WTC11 (cell line): ENCODE data around the gene CDK11A. TPM values are rescaled to one million over a fixed set of nuclear protein-coding genes. Genes with fewer than 3 reads are reported as not detected.

Experiments used
- ATAC-seq: fragments of 200-7000 bp; cut with Tn5 transposase; 2 replicates; pipeline ENCODE4 v1.10.0; 2021; ENCODE audit warnings: mild to moderate bottlenecking, moderate library complexity
- CTCF ChIA-PET: fragments of 300-600 bp; sonication (Branson Sonifier 250); formaldehyde crosslinking; loops from one replicate; lab custom pipeline; 2021; ENCODE audit warnings: antibody characterized with exemption; lab: Charles Lee
- POLR2A ChIA-PET: fragments of 350-600 bp; sonication (Branson Sonifier 250); formaldehyde crosslinking; loops from one replicate; lab custom pipeline; 2021; ENCODE audit warnings: antibody characterized with exemption; lab: Charles Lee
- DNase-seq: peaks from one replicate; pipeline ENCODE4 v3.0.0; 2021; ENCODE audit warnings: low spot score
- H3K27ac Mint-ChIP-seq: 2 replicates; pipeline ENCODE4 v1.8.0; 2021; ENCODE audit warnings: mixed read lengths
- H3K27me3 Mint-ChIP-seq: 2 replicates; pipeline ENCODE4 v1.8.0; 2021; ENCODE audit warnings: low read depth, mild to moderate bottlenecking, moderate library complexity, mixed read lengths
- H3K36me3 Mint-ChIP-seq: 2 replicates; pipeline ENCODE4 v1.8.0; 2021; ENCODE audit warnings: mixed read lengths
- H3K4me1 Mint-ChIP-seq: 2 replicates; pipeline ENCODE4 v1.8.0; 2022; ENCODE audit warnings: mixed read lengths
- H3K4me3 Mint-ChIP-seq: 2 replicates; pipeline ENCODE4 v1.8.0; 2021; ENCODE audit warnings: mild to moderate bottlenecking, moderate library complexity, mixed read lengths
- H3K9me3 Mint-ChIP-seq: 2 replicates; pipeline ENCODE4 v1.8.0; 2021; ENCODE audit warnings: mixed read lengths
- ARID4B ChIP-seq: sonication (generic); formaldehyde crosslinking; IDR thresholded peaks from 2 replicates; pipeline ENCODE4 v1.8.0; 2023; ENCODE audit warnings: missing genetic modification reagents, mild to moderate bottlenecking, borderline replicate concordance
- CREM ChIP-seq: sonication (generic); formaldehyde crosslinking; IDR thresholded peaks from 2 replicates; pipeline ENCODE4 v1.8.1; 2022; ENCODE audit warnings: mild to moderate bottlenecking, missing genetic modification reagents, moderate library complexity
- ELF4 ChIP-seq: sonication (generic); formaldehyde crosslinking; IDR thresholded peaks from 2 replicates; pipeline ENCODE4 v1.8.1; 2022; ENCODE audit warnings: low read depth, mild to moderate bottlenecking, moderate library complexity, missing genetic modification reagents
- ERG ChIP-seq: fragments of 250-450 bp; sonication (Bioruptor Pico); IDR thresholded peaks from 2 replicates; pipeline ENCODE4 v1.8.0; 2021; ENCODE audit warnings: mild to moderate bottlenecking
- ESRRA ChIP-seq: sonication (generic); formaldehyde crosslinking; IDR thresholded peaks from 2 replicates; pipeline ENCODE4 v1.8.1; 2022; ENCODE audit warnings: mild to moderate bottlenecking, missing genetic modification reagents, borderline replicate concordance
- FOXP1 ChIP-seq: sonication (generic); formaldehyde crosslinking; IDR thresholded peaks from 2 replicates; pipeline ENCODE4 v1.8.0; 2022; ENCODE audit warnings: missing genetic modification reagents, mild to moderate bottlenecking, moderate library complexity, borderline replicate concordance
- HMGA2 ChIP-seq: fragments of 250-450 bp; sonication (Bioruptor Pico); IDR thresholded peaks from 2 replicates; pipeline ENCODE4 v1.4.0; 2021; ENCODE audit warnings: mild to moderate bottlenecking, moderate library complexity
- IRF1 ChIP-seq: sonication (generic); formaldehyde crosslinking; IDR thresholded peaks from 2 replicates; pipeline ENCODE4 v1.8.0; 2023; ENCODE audit warnings: missing genetic modification reagents
- KAT7 ChIP-seq: sonication (generic); formaldehyde crosslinking; IDR thresholded peaks from 2 replicates; pipeline ENCODE4 v1.8.1; 2023; ENCODE audit warnings: missing genetic modification reagents, mild to moderate bottlenecking, borderline replicate concordance
- NFATC4 ChIP-seq: fragments of 250-450 bp; sonication (Bioruptor Pico); IDR thresholded peaks from 2 replicates; pipeline ENCODE4 v1.9.0; 2021; ENCODE audit warnings: mild to moderate bottlenecking
- NFYB ChIP-seq: sonication (generic); formaldehyde crosslinking; conservative IDR thresholded peaks from 2 replicates; pipeline ENCODE4 v1.8.0; 2022; ENCODE audit warnings: low read depth, missing genetic modification reagents
- OVOL2 ChIP-seq: fragments of 250-450 bp; sonication (Bioruptor Pico); IDR thresholded peaks from 2 replicates; pipeline ENCODE4 v1.9.0; 2021; ENCODE audit warnings: mild to moderate bottlenecking, borderline replicate concordance
- STAT6 ChIP-seq: sonication (generic); formaldehyde crosslinking; conservative IDR thresholded peaks from 2 replicates; pipeline ENCODE4 v1.8.1; 2023; ENCODE audit warnings: mild to moderate bottlenecking, low read depth, missing genetic modification reagents, moderate library complexity
- TP53 ChIP-seq: sonication (generic); formaldehyde crosslinking; IDR thresholded peaks from 2 replicates; pipeline ENCODE4 v1.8.1; 2023; ENCODE audit warnings: mild to moderate bottlenecking, missing genetic modification reagents
- ZBTB21 ChIP-seq: sonication (generic); formaldehyde crosslinking; IDR thresholded peaks from 2 replicates; pipeline ENCODE4 v1.8.1; 2023; ENCODE audit warnings: mild to moderate bottlenecking, missing genetic modification reagents, borderline replicate concordance
- ZMAT4 ChIP-seq: fragments of 250-450 bp; sonication (Bioruptor Pico); IDR thresholded peaks from 2 replicates; pipeline ENCODE4 v1.9.0; 2021; ENCODE audit warnings: mild to moderate bottlenecking
- ZNF416 ChIP-seq: fragments of 250-450 bp; sonication (Bioruptor Pico); IDR thresholded peaks from 2 replicates; pipeline ENCODE4 v1.9.0; 2021; ENCODE audit warnings: mild to moderate bottlenecking, inconsistent platforms
- ZNF671 ChIP-seq: fragments of 250-450 bp; sonication (Bioruptor Pico); IDR thresholded peaks from 2 replicates; pipeline ENCODE4 v1.8.0; 2021; ENCODE audit warnings: mild to moderate bottlenecking
- ZSCAN18 ChIP-seq: fragments of 250-450 bp; sonication (Bioruptor Pico); IDR thresholded peaks from 2 replicates; pipeline ENCODE4 v2.1.2; 2022; ENCODE audit warnings: mild to moderate bottlenecking, moderate library complexity
- total RNA-seq: library from RNA; stranded (reverse); gene quantifications from 3 replicates; pipeline ENCODE4 v1.2.3, GENCODE V29; 2021

Gene CDK11A
- total RNA-seq, 1 experiment from 2014 or later = 54.7 TPM

- TF ChIP-seq ERG (no peak), KAT7 (no peak), NFATC4 (CRISPR knock-in tag) (no peak)
Measured at GRCh38 chr1:1761504-1762376, 37.6 kb upstream of the CDK11A start (continued).

- H3K27me3 Mint-ChIP-seq = no peaks in the 10 kb centered on the region
- no peak overlapping the region for H3K27ac Mint-ChIP-seq
- TF ChIP-seq ZSCAN18 (CRISPR knock-in tag) (no peak), ZMAT4 (CRISPR knock-in tag) (no peak), ESRRA (CRISPR knock-in tag) (no peak), IRF1 (CRISPR knock-in tag) (no peak), ZNF416 (CRISPR knock-in tag) (no peak), ELF4 (CRISPR knock-in tag) (no peak), NFYB (CRISPR knock-in tag) (no peak), TP53 (no peak), FOXP1 (no peak), ZNF671 (CRISPR knock-in tag) (no peak), CREM (no peak), STAT6 (no peak), HMGA2 (no peak), ARID4B (CRISPR knock-in tag) (no peak), ZBTB21 (no peak), OVOL2 (no peak)
- no peaks in the 10 kb centered on the region for H3K9me3 Mint-ChIP-seq
- H3K36me3 Mint-ChIP-seq = peaks cover 51% of the 10 kb centered on the region
- ChIA-PET CTCF (no interaction called here), POLR2A (no interaction called here)
- DNase-seq (no peak), ATAC-seq (no peak)
- H3K4me1 Mint-ChIP-seq = no peaks in the 10 kb centered on the region
- H3K4me3 Mint-ChIP-seq = no peak overlapping the region
Measured at GRCh38 chr1:1760715-1761114, 36.6 kb upstream of the CDK11A start.
